ENCODE measurements around the gene RNF225. TPM values are rescaled to one million over a fixed set of nuclear protein-coding genes. Genes with fewer than 3 reads are reported as not detected.
A peak's percentile ranks its signal among the peaks of the same experiment; 100 is the strongest.

Gene RNF225
- total and polyA plus RNA-seq, 9 of the 15 experiments (the other 6 are each of a cell fraction or from before 2014, with no cell fraction given) = 0.33 TPM; not detected in 8

DNA sequence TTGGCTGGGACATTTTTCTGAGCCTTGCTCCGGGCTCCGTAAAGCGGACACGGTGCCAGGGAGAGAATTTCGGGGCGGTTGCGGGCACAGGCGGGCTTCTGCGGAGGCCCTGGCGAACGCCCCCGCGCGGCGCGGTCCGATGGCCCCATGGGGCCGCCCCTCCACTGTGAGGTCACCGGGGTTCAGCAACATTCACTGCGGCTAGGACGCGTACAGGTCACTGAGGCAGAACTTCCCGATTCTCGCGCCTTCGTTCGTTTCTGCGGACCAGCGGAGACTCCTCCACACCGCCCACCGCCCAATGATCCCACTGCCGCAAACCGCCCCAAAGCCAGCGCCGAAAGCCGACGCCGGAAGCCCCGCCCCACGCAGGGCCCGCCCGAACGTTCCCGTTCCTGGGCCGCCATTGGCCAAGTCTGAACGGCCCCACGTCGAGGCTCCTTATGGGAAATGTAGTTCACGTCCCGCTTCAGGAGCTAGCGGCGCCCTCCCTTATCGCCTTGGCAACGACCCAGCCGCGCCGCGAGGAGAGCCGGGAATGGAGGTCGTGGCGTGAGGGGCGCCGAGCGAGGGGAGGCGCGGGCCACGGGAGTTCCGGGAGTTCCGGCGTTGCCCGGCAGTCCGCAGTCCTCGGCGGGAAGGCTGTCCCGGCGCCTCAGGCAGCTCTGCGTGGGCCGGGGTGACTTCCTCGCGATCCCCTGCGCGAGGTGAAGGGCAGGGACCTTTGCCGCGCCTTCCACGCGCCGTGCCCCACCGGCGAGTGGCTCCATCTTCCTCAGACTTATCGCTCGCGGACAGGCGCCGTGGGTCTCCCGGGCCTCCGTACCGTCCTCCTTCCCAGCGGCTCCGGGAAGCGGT, 12.9 kb downstream of the RNF225 start, which contains the start of gene ZNF584 (continued):
- TF ChIP-seq ZBTB26 (CRISPR knock-in tag; IDR thresholded peaks at IDR 0.05) (no peak), SFPQ (IDR thresholded peaks at IDR 0.05; ENCODE audit: low read depth, low read length) (no peak), ZNF655 (CRISPR knock-in tag; IDR thresholded peaks at IDR 0.05) (no peak), EHMT2 (IDR thresholded peaks at IDR 0.05) (no peak), NR1H2 (CRISPR knock-in tag; IDR thresholded peaks at IDR 0.05) (no peak), TCFL5 (CRISPR knock-in tag; conservative IDR thresholded peaks at IDR 0.05) (no peak), EP300 (IDR thresholded peaks at IDR 0.05; ENCODE audit: low read length) (peak; percentile 26; the same call in 1 of the 2 replicates), ZNF408 (CRISPR knock-in tag; IDR thresholded peaks at IDR 0.05; ENCODE audit: low read depth) (no peak), NFRKB (IDR thresholded peaks at IDR 0.05; ENCODE audit: low read depth) (no peak), ZNF644 (tag; IDR thresholded peaks at IDR 0.05; ENCODE audit: low read depth) (no peak), SMARCB1 (IDR thresholded peaks at IDR 0.05; ENCODE audit: insufficient read length, low read depth) (no peak), ZSCAN29 (IDR thresholded peaks at IDR 0.05) (0 out of 2 replicates have a peak, but pooled peaks have one; percentile 27), CEBPZ (IDR thresholded peaks at IDR 0.05; ENCODE audit: borderline replicate concordance, low read depth, low read length) (no peak)
